Effector memory CD4-positive, alpha-beta T cell (primary cell): ENCODE results near the gene CXCL3.

ENCODE experiments used
- DNase-seq, 3 donors: peaks; one replicate each; pipeline ENCODE4 v3.0.0-alpha.2; 2020
- H3K27ac ChIP-seq: 2 replicates; pipeline ENCODE4 v1.7.0; 2013; ENCODE audit warnings: mild to moderate bottlenecking, low read length, moderate library complexity; ENCODE audit not compliant: insufficient read depth, poor library complexity, severe bottlenecking
- H3K27me3 ChIP-seq: replicated peaks from 2 replicates; pipeline ENCODE4 v1.7.0; 2013; ENCODE audit warnings: mild to moderate bottlenecking, low read length; ENCODE audit not compliant: insufficient read depth, control insufficient read depth, poor library complexity, severe bottlenecking
- H3K36me3 ChIP-seq: 2 replicates; pipeline ENCODE4 v1.7.0; 2013; ENCODE audit warnings: mild to moderate bottlenecking, low read length, moderate library complexity; ENCODE audit not compliant: control insufficient read depth, insufficient read depth
- H3K4me1 ChIP-seq: 2 replicates; pipeline ENCODE4 v1.7.0; 2013; ENCODE audit warnings: low read length, mild to moderate bottlenecking; ENCODE audit not compliant: control insufficient read depth, insufficient read depth, poor library complexity, severe bottlenecking
- H3K4me3 ChIP-seq: 2 replicates; pipeline ENCODE4 v1.7.0; 2013; ENCODE audit warnings: low read length, low read depth, mild to moderate bottlenecking; ENCODE audit not compliant: insufficient read depth, poor library complexity, severe bottlenecking
- H3K9me3 ChIP-seq: 2 replicates; pipeline ENCODE4 v1.7.0; 2013; ENCODE audit warnings: mild to moderate bottlenecking, low read length, moderate library complexity; ENCODE audit not compliant: control insufficient read depth

The CXCL3 gene

DNA sequence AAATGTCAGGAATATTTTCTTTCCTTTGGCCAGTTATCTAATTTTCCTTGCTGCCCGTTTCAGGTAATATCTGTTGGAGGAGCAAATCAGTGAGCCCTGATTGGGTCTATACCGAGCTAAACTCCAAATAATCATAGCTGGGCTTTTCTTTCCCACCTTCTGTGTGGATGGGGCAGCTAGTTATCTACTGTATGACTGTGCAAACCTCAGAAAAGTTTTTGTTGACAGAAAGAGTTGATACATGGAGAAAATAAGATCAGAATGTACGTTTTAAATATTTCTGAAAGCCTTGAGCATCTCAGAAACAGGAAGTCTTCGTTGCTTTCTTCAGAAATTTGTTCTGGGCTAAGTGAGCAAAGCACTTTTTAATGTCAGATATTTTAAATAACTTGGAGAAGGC, 33.8 kb downstream of the CXCL3 start:
- no peak for DNase-seq
- Histone ChIP-seq H3K4me3 (no peak overlapping the region), H3K27me3 (no peaks in the 10 kb centered on the region), H3K4me1 (no peaks in the 10 kb centered on the region), H3K27ac (no peak overlapping the region), H3K9me3 (no peaks in the 10 kb centered on the region), H3K36me3 (no peaks in the 10 kb centered on the region)

DNA sequence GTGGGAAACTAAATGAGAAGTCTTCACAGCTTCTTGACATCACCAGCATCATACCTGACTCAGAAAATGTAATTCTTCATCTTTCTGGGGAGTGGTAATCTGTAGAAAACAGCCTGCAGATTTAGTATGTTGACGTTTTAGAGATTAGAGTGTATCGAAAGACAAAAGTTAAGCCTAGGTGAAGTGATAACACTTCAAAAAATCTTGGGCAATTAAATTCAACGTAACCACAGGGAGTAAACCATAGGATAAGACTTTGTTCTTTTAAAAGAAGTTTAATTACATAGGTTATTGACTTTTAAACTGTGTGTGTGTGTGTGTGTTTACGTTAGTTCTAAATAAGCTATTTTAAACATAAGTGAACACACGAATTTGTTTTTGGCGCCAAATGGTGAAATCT, 38.2 kb downstream of the CXCL3 start:
- no peak overlapping the region for H3K4me3 ChIP-seq
- DNase-seq: no peak
- H3K4me1 ChIP-seq: no peaks in the 10 kb centered on the region
- no peak overlapping the region for H3K27ac ChIP-seq
- no peaks in the 10 kb centered on the region for H3K36me3 ChIP-seq
- no peaks in the 10 kb centered on the region for H3K27me3 ChIP-seq
- H3K9me3 ChIP-seq: no peaks in the 10 kb centered on the region

DNA sequence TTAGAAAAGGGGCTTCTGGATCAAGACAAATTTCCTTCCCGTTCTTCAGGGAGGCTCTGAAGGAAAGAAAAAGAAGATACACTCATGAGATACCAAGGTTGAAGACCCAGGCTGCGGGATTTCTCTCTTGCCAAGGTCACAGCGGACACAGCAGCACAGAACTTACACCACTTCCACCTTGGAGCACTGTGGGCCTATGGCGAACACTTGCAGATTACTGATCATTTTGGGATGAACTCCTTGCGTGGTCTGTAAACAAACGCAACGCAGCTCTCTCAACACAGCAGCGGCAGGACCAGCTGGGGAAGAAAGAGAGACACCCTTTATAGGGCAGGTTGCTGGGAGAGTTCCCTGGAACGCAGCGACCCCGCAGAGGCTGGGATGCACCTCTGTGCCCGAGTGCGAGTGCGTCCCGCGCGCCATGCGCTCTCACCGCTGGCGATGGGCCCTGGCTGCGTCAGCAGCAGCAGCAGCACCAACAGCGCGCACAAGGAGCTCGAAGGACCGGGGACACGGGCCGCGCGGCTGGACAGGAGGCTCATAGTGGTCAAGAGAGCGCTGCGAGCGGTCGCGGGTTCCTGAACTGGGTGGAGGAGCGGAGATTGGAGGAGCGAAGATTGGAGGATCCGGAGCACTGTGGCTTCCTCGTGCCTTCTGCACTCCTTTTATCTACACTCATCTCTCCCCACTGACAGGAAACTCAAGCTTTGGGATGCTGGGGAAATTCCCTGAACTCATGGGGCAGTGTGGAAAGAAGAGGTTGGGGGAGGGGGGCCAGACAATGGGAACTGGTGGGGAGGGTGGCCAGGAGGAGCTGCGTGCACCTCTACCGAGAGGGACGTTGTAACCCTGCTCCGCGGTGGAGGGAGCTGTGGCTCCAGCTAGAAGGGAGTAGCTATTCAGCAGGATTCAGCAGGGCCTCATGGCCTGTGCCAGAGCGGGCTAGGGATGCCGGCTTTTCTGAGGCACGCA, 40.2 kb downstream of the CXCL3 start, which contains the start of gene CXCL5:
Gene CXCL5, minus strand, starts transcription at position 638 of the 972 bp plus-strand sequence. Its CDS starts 96 bp downstream, at position 542.
- Histone ChIP-seq H3K4me1 (no peaks in the 10 kb centered on the region), H3K27ac (no peak within 1 kb of the TSS), H3K4me3 (no peak within 1 kb of the TSS), H3K36me3 (no peaks in the 10 kb centered on the region), H3K9me3 (no peaks in the 10 kb centered on the region), H3K27me3 (no peaks in the 10 kb centered on the region)
- DNase-seq: no peak

DNA sequence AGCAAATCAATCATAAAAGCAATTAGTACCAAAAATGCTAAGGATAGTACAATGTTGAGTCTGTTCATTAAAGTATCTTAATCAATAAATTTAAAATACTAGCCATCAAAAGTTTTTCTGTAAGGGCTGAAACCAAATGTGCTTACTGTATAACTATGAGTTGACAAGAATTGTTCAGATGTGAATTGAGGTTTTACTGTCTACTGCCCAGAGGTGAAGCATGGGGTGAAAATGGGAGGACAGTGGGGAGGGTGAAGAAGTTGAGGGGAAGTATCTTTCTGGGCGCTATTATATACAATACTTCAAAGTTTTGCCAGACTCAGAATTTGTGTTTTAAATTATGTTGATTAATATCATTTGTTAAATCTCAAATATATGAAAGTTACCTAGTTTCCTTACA, 46.4 kb downstream of the CXCL3 start:
- no peak for DNase-seq
- Histone ChIP-seq H3K9me3 (no peaks in the 10 kb centered on the region), H3K4me3 (no peak overlapping the region), H3K36me3 (no peaks in the 10 kb centered on the region), H3K27me3 (no peaks in the 10 kb centered on the region), H3K27ac (no peak overlapping the region), H3K4me1 (no peaks in the 10 kb centered on the region)

DNA sequence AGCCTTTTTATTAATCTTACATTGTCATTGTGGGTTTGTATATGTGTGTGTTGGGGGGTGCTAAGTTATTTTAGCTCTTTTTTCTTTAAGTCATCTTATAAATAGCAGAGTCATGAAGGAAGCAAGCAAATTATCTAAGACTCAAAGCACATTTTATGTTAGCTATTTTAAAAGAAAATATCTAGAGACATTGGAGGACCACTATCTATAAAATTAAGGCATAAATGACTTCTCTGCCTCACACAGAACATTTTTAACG, 46.8 kb downstream of the CXCL3 start:
- no peaks in the 10 kb centered on the region for H3K9me3 ChIP-seq
- H3K27me3 ChIP-seq: no peaks in the 10 kb centered on the region

DNA sequence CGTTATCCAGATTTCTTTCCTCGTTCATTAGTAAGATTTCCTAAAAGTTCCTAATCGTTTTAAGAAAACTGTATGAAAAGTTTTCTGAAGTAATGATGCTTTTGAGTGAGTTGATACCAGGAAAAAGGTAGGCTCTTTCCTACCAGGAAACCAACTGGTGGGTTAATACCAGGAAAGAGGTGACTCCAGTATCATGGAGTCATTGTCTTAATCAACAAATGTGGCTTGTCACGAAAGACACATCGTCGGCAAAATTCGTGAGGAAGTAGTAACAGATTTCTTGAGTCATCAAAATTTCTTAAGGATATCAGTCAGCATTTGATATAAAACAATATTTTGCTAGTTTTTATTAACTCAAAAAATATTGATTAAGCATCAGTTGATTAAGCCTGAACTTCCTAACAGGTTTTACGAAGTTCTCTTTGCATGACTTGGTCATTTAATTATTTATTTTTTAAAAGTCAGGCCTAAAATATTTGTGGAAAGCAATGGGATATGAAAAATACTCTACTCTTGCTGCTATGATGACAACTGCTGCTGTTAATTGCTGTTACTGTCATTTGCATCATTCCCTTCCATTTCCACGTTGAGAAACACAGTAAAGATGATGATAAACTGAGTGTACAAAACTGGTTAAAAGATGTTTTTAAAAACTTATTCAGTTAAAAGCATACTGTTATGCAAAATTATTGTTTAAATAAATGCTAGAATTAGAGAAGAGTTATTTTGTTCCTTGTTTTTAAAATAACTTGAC, 47.3 kb downstream of the CXCL3 start:
- no peaks in the 10 kb centered on the region for H3K4me1 ChIP-seq
- no peaks in the 10 kb centered on the region for H3K27me3 ChIP-seq
- H3K4me3 ChIP-seq: no peak overlapping the region
- no peak overlapping the region for H3K27ac ChIP-seq
- H3K9me3 ChIP-seq: no peaks in the 10 kb centered on the region
- DNase-seq: no peak
- H3K36me3 ChIP-seq: no peaks in the 10 kb centered on the region

More for the DNA sequence above, 46.8 kb downstream of the CXCL3 start:
- no peak for DNase-seq
- Histone ChIP-seq H3K27ac (no peak overlapping the region), H3K36me3 (no peaks in the 10 kb centered on the region), H3K4me1 (no peaks in the 10 kb centered on the region), H3K4me3 (no peak overlapping the region)

DNA sequence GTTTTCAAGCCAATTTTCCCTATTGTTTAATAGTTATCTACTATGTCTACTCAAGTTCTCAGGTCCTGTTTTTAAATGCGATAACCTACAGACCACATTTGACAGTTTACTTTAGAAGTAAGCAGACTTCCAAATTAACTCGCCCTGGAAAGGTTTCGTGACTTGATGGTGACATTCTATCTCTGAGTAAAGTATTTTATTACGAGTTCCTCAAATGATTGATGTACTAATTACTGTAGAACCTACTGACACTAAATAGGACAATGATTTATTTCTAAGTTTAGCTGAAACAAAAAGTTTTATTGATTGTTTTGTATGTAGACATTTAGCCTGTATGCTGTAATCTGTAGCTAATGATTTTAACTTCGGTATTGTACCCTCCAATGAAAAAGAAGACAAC, 48.6 kb downstream of the CXCL3 start:
- no peaks in the 10 kb centered on the region for H3K4me1 ChIP-seq
- no peak overlapping the region for H3K27ac ChIP-seq
- no peaks in the 10 kb centered on the region for H3K27me3 ChIP-seq
- no peaks in the 10 kb centered on the region for H3K36me3 ChIP-seq
- no peaks in the 10 kb centered on the region for H3K9me3 ChIP-seq
- no peak overlapping the region for H3K4me3 ChIP-seq
- no peak for DNase-seq

DNA sequence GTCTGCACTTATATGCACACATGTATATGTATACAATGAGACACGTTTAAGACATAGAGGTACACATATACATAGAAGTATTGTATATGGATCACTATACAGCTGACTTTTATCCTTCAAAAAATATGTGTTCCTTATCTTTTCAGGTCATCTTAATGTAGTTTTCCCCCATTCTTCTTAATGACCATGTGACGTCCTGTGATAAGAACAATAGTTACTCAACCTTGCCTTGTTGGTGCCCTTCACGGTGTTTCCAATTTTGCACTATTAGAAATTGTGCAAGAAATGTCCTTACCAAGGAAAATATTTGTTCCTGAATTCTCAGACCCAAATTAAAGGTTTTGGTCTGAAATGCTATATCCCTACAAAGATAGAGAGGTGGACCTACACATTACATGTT, 49.5 kb downstream of the CXCL3 start:
- H3K4me3 ChIP-seq: no peak overlapping the region
- DNase-seq: no peak
- H3K9me3 ChIP-seq: no peaks in the 10 kb centered on the region
- no peaks in the 10 kb centered on the region for H3K27me3 ChIP-seq
- H3K27ac ChIP-seq: no peak overlapping the region
- H3K36me3 ChIP-seq: no peaks in the 10 kb centered on the region
- no peaks in the 10 kb centered on the region for H3K4me1 ChIP-seq

DNA sequence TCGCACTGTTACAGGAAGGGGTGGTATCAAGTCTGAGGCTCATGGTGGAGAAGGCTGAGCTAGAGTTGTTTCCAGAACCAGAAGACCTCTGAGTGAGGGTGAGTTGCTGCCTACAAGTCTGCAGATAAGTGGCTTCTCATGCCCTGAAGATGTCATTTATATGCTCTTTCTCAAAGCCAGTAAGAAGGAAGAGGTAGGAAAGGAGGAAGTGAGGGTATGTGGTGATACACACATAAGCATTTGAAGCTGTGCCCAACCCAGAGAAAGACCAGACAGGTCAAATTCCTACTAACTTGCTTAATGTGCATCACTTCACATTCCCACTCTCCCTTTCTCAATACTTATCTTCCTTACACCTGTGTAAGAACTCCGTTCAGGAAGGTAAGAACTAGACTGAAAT, 50.4 kb downstream of the CXCL3 start, which contains the start of gene PPBP:
Gene PPBP, minus strand, starts transcription at position 130 of the 400 bp plus-strand sequence. Its CDS starts 87 bp downstream, at position 43.
- Histone ChIP-seq H3K9me3 (no peaks in the 10 kb centered on the region), H3K27ac (no peak within 1 kb of the TSS), H3K36me3 (no peaks in the 10 kb centered on the region), H3K27me3 (no peaks in the 10 kb centered on the region), H3K4me1 (no peaks in the 10 kb centered on the region), H3K4me3 (no peak within 1 kb of the TSS)
- no peak for DNase-seq
